ENCODE data around the gene B3GAT3. TPM values are rescaled to one million over a fixed set of nuclear protein-coding genes. Genes with fewer than 3 reads are reported as not detected.

Gene B3GAT3
- total RNA-seq, 2 donors from 2014 or later = 57.0 to 75.3 TPM

- WGBS = 24% methylated on average over 7 of the region's 7 CpGs
- peak; percentile 88 for DNase-seq (ENCODE audit: low spot score)
- H3K4me3 ChIP-seq = peak overlapping the region in 1 of 2 donors; percentile 64
- no peaks in the 10 kb centered on the region for H3K9me3 ChIP-seq
- TF ChIP-seq POLR2A (IDR thresholded peaks at IDR 0.05) (no peak), POLR2AphosphoS5 (IDR thresholded peaks at IDR 0.05) (peak; percentile 92)
- peaks cover 21 to 28% of the 10 kb centered on the region in 2 donors for H3K36me3 ChIP-seq
- H3K27me3 ChIP-seq (replicated peaks; ENCODE audit: insufficient read depth) = no peaks in the 10 kb centered on the region
- intact Hi-C loops (cut with DNase I) = no loop called here
- peak overlapping the region; percentile 91 to 93 for H3K27ac ChIP-seq
- H3K4me1 ChIP-seq (replicated peaks) = peaks cover 9% of the 10 kb centered on the region
Measured at GRCh38 chr11:62599069-62599696, 22.6 kb downstream of the B3GAT3 start.

GRCh38 chr11:62595124-62595523 is 26.7 kb downstream of the B3GAT3 start:
- intact Hi-C loops (cut with DNase I) = no loop called here

GRCh38 chr11:62593434-62594044 is 28.2 kb downstream of the B3GAT3 start:
- DNase-seq (ENCODE audit: low spot score) = peak; percentile 79
- intact Hi-C loops (cut with DNase I) = no loop called here
- H3K4me1 ChIP-seq (replicated peaks) = peaks cover 10% of the 10 kb centered on the region
- no peaks in the 10 kb centered on the region for H3K27me3 ChIP-seq (replicated peaks; ENCODE audit: insufficient read depth)
- peak overlapping the region in 1 of 2 donors; percentile 91 for H3K27ac ChIP-seq
- H3K36me3 ChIP-seq = peaks cover 21 to 28% of the 10 kb centered on the region in 2 donors
- no peak overlapping the region for H3K4me3 ChIP-seq
- TF ChIP-seq POLR2A (IDR thresholded peaks at IDR 0.05) (no peak), POLR2AphosphoS5 (IDR thresholded peaks at IDR 0.05) (peak; percentile 54), CTCF (IDR thresholded peaks at IDR 0.05) (peak in 3 of 4 experiments; percentile 34 to 64 (median 52))
- no peaks in the 10 kb centered on the region for H3K9me3 ChIP-seq
- WGBS = 54% methylated on average over 13 of the region's 13 CpGs

More at GRCh38 chr11:62595124-62595523, 26.7 kb downstream of the B3GAT3 start:
- H3K9me3 ChIP-seq = no peaks in the 10 kb centered on the region
- H3K4me1 ChIP-seq (replicated peaks) = peaks cover 16% of the 10 kb centered on the region
- no peak for DNase-seq (ENCODE audit: low spot score)
- peaks cover 21 to 28% of the 10 kb centered on the region in 2 donors for H3K36me3 ChIP-seq
- H3K27ac ChIP-seq = no peak overlapping the region
- WGBS = 84% methylated on average over 8 of the region's 8 CpGs
- TF ChIP-seq CTCF (IDR thresholded peaks at IDR 0.05) (no peak), POLR2A (IDR thresholded peaks at IDR 0.05) (no peak), POLR2AphosphoS5 (IDR thresholded peaks at IDR 0.05) (no peak)
- no peak overlapping the region for H3K4me3 ChIP-seq
- no peaks in the 10 kb centered on the region for H3K27me3 ChIP-seq (replicated peaks; ENCODE audit: insufficient read depth)

GRCh38 chr11:62592989-62593421 is 28.8 kb downstream of the B3GAT3 start:
- Histone ChIP-seq H3K27me3 (replicated peaks; ENCODE audit: insufficient read depth) (no peaks in the 10 kb centered on the region), H3K9me3 (no peaks in the 10 kb centered on the region), H3K36me3 (peaks cover 18 to 25% of the 10 kb centered on the region in 2 donors), H3K4me3 (no peak overlapping the region), H3K27ac (peak overlapping the region; percentile 91 to 92), H3K4me1 (replicated peaks) (peaks cover 10% of the 10 kb centered on the region)
- no peak for TF ChIP-seq CTCF (IDR thresholded peaks at IDR 0.05)
- TF ChIP-seq POLR2AphosphoS5 (IDR thresholded peaks at IDR 0.05) = no peak
- TF ChIP-seq POLR2A (IDR thresholded peaks at IDR 0.05) = no peak
- intact Hi-C loops (cut with DNase I) = no loop called here
- no peak for DNase-seq (ENCODE audit: low spot score)
- 61% methylated on average over 8 of the region's 8 CpGs for WGBS

GRCh38 chr11:62592146-62592815 is 29.5 kb downstream of the B3GAT3 start:
- H3K27ac ChIP-seq = peak overlapping the region; percentile 91 to 92
- 15% methylated on average over 17 of the region's 17 CpGs for WGBS
- intact Hi-C loops (cut with DNase I) = no loop called here
- no peak for DNase-seq (ENCODE audit: low spot score)
- peaks cover 13 to 18% of the 10 kb centered on the region in 2 donors for H3K36me3 ChIP-seq
- peaks cover 10% of the 10 kb centered on the region for H3K4me1 ChIP-seq (replicated peaks)
- H3K9me3 ChIP-seq = no peaks in the 10 kb centered on the region
- TF ChIP-seq CTCF (IDR thresholded peaks at IDR 0.05) = no peak
- no peak for TF ChIP-seq POLR2A (IDR thresholded peaks at IDR 0.05)
- peak overlapping the region; percentile 56 to 63 for H3K4me3 ChIP-seq
- H3K27me3 ChIP-seq (replicated peaks; ENCODE audit: insufficient read depth) = no peaks in the 10 kb centered on the region

All from prostate gland (tissue), 2 donors.